Bronchial epithelial cell (primary cell): ENCODE results near the gene NXNL2. TPM values are rescaled to one million over a fixed set of nuclear protein-coding genes. Genes with fewer than 3 reads are reported as not detected.

Source experiments
- DNase-seq: peaks from one replicate; pipeline ENCODE4 v3.0.0-alpha.2; 2010; ENCODE audit warnings: low read depth
- FAIRE-seq: peaks from 2 replicates; lab custom pipeline; 2011; peaks lifted over from hg19 to GRCh38; lab: Jason Lieb, UNC
- H3K27me3 ChIP-seq: 2 replicates; pipeline ENCODE4 v1.5.1; 2011; ENCODE audit warnings: low read length; ENCODE audit not compliant: control insufficient read depth, insufficient read depth
- H3K36me3 ChIP-seq: 2 replicates; pipeline ENCODE4 v1.5.1; 2011; ENCODE audit warnings: low read length; ENCODE audit not compliant: control insufficient read depth, insufficient read depth
- H3K4me3 ChIP-seq: 2 replicates; pipeline ENCODE4 v1.5.1; 2011; ENCODE audit warnings: mild to moderate bottlenecking, low read depth, low read length, control low read depth
- total RNA-seq: library from RNA; depleted of rRNA; stranded (reverse); fragments of >200 nt; gene quantifications from 2 replicates; pipeline ENCODE4 v1.2.1, GENCODE V29; 2014
- TF ChIP-seq, protein P1 (sequence below): IDR thresholded peaks from 2 replicates; pipeline ENCODE4 v1.5.1; 2011; ENCODE audit warnings: mild to moderate bottlenecking, moderate library complexity, low read length, control low read depth, inconsistent platforms; ENCODE audit not compliant: insufficient read depth, severe bottlenecking

The NXNL2 gene
- total RNA-seq, 1 donor from 2014 or later = not detected

DNA sequence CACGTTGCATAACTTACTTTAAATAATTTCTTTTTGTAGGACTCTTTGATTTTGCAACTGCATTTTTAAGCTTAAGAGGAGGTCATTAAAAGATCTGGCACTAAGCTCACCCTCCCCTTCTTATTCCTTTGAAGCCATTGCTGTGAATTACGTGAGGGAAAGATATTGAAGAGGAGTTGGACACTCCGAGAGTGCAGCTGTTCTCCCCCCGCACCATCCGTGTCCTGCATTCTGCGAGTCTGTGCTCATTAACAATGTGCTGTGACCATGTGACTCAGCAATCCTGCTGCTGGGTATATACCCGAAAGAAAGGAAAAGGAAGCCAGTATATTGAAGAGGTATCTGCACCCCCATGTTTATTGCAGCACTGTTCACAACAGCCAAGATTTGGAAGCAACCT lies 40.0 kb downstream of the NXNL2 start:
- no peak for FAIRE-seq
- H3K36me3 ChIP-seq = no peaks in the 10 kb centered on the region
- H3K27me3 ChIP-seq = no peaks in the 10 kb centered on the region
- H3K4me3 ChIP-seq = no peak overlapping the region
- TF ChIP-seq, protein P1, sequence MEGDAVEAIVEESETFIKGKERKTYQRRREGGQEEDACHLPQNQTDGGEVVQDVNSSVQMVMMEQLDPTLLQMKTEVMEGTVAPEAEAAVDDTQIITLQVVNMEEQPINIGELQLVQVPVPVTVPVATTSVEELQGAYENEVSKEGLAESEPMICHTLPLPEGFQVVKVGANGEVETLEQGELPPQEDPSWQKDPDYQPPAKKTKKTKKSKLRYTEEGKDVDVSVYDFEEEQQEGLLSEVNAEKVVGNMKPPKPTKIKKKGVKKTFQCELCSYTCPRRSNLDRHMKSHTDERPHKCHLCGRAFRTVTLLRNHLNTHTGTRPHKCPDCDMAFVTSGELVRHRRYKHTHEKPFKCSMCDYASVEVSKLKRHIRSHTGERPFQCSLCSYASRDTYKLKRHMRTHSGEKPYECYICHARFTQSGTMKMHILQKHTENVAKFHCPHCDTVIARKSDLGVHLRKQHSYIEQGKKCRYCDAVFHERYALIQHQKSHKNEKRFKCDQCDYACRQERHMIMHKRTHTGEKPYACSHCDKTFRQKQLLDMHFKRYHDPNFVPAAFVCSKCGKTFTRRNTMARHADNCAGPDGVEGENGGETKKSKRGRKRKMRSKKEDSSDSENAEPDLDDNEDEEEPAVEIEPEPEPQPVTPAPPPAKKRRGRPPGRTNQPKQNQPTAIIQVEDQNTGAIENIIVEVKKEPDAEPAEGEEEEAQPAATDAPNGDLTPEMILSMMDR = no peak
- DNase-seq = no peak

DNA sequence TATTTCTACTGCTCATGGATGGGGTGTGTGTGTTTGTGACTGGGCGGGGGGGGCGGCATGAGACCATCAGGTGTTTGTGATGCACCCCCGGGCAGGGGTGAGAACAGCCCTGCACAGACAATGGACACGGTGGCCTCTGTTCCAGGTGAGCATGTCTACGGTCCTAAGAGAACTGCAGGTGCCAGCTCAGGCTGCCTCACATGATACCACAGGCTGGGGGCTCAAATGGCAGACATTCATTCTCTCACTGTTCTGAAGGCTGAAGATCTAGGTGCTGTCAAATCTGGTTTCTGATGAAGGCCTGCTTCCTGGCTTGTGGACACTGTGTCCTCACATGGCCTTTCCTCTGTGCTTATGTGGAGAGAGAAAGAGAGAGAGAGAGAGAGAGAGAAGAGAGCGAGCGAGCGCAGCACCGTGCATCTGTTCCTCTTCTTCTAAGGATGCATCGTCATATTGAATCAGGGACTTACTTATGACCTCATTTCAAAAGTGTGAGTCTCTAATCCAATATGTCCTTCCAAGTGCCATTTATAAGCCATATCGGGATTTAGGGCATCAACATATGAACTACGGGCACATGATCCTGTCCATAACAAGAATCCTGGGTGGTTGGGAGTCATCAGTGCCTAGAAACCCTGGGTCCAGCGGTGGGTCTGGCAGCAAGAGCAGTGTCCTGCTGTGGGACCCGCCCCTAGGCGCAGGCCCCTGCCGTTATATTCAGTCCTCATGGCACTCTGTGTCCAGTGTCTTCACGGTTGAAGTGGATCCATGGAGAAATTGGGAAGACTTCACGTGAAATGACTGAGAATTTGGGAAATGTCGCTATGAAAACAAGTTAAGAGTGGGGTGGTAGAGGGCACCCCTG lies 42.5 kb downstream of the NXNL2 start:
- FAIRE-seq = no peak
- no peak for DNase-seq
- H3K4me3 ChIP-seq = no peak overlapping the region
- H3K36me3 ChIP-seq = no peaks in the 10 kb centered on the region
- no peaks in the 10 kb centered on the region for H3K27me3 ChIP-seq
- TF ChIP-seq, protein P1 = no peak

- TF ChIP-seq, protein P1 = peak; percentile 93
- DNase-seq = peak; percentile 46
- no peak for FAIRE-seq
- no peak overlapping the region for H3K4me3 ChIP-seq
- H3K27me3 ChIP-seq = no peaks in the 10 kb centered on the region
- no peaks in the 10 kb centered on the region for H3K36me3 ChIP-seq
These were observed 43.4 kb downstream of the NXNL2 start for GRCh38 chr9:88578121-88579049.

DNA sequence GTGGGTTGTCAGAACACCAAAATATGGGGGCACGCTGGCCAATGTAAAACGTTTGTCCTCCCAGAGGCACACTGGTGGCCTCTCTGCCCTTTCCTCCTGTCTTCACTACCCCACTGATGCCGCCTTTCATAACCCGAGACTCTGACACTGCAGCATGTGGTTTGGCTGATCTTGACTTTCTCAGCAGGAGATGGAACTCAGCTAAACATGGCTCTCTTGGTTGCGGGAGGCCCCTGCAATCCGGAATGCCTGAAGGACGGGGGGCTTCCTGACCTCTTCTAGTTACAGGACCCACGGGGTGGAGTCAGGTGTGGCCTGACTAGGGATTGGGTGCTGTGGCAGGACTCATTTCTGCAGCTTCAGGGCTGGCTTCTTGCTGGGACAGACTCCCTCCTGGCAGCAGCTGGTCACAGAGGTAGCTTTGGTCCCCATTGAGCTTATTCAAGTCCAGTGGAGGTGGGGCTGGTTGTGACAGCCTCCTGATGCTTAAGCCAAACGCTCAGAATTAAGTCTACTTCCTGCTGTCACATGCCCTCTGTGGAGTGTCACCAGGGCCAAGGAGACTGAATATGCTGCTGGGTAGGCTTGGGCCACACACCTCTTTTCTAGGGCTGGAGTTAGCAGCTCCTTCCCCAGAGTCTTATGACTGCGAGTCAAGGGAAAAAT lies 44.2 kb downstream of the NXNL2 start:
- Histone ChIP-seq H3K4me3 (no peak overlapping the region), H3K36me3 (no peaks in the 10 kb centered on the region), H3K27me3 (no peaks in the 10 kb centered on the region)
- TF ChIP-seq, protein P1 = no peak
- FAIRE-seq (no peak), DNase-seq (no peak)

DNA sequence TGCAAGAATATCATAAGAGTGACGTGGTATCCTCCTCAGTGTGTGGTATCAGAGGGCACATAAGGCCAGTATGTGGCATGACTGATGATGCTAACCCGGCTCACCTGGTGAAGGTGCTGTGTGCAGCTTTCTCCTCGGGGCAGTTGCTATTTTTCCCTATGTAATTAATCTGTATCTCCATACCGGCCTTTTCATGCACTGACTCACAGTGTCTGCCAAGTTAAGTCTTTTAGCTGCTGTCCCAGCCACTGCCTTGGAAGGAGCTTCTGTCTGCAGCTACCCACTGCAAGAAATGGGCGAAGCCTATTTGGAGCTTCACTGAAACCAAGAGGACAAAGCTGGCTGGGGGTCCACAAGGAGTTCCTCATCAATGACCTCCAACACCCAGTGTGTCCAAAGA lies 46.0 kb downstream of the NXNL2 start:
- TF ChIP-seq, protein P1 = no peak
- no peaks in the 10 kb centered on the region for H3K27me3 ChIP-seq
- no peaks in the 10 kb centered on the region for H3K36me3 ChIP-seq
- no peak for DNase-seq
- no peak for FAIRE-seq
- no peak overlapping the region for H3K4me3 ChIP-seq
